Sigmoid colon (tissue), 7 donors: ENCODE data around the gene KIAA1549. TPM values are rescaled to one million over a fixed set of nuclear protein-coding genes. Genes with fewer than 3 reads are reported as not detected.

Experiments
- DNase-seq: peaks from one replicate; pipeline ENCODE4 v3.0.0-alpha.2; 2019
- H3K27ac ChIP-seq, 4 donors: fragments of 200-600 bp; sonication (generic); one replicate each; pipeline ENCODE4 v1.5.1; 2016 to 2019; ENCODE audit warnings: mild to moderate bottlenecking in 1 of 4
- H3K27me3 ChIP-seq, 3 donors: fragments of 200-600 bp; sonication (generic); one replicate each; pipeline ENCODE4 v1.5.1; 2019; ENCODE audit warnings: mild to moderate bottlenecking in 1 of 3
- H3K36me3 ChIP-seq, 4 donors: fragments of 200-600 bp; sonication (generic); one replicate each; pipeline ENCODE4 v1.5.1; 2016 to 2019
- H3K4me1 ChIP-seq, 4 donors: fragments of 200-600 bp; sonication (generic); one replicate each; pipeline ENCODE4 v1.5.1; 2017 to 2019
- H3K4me3 ChIP-seq, 4 donors: fragments of 200-600 bp; sonication (generic); one replicate each; pipeline ENCODE4 v1.5.1; 2017 to 2019; ENCODE audit warnings: mild to moderate bottlenecking in 2 of 4, moderate library complexity in 1 of 4
- H3K9me3 ChIP-seq, 4 donors: fragments of 200-600 bp in 3 of 4; sonication (generic) in 3 of 4; one replicate each; pipeline versions ENCODE4 v1.5.1 to v1.6.1; 2013 to 2019
- EP300 ChIP-seq, 4 donors: sonication (generic); formaldehyde crosslinking; IDR thresholded peaks; one replicate each; pipeline ENCODE4 v1.6.1; 2017; ENCODE audit warnings: antibody characterized with exemption in 4 of 4
- POLR2A ChIP-seq, 2 donors: fragments of 450-650 bp; IDR thresholded peaks; one replicate each; pipeline ENCODE4 v1.6.1; 2016; ENCODE audit warnings: antibody characterized with exemption in 2 of 2, mild to moderate bottlenecking in 2 of 2, moderate library complexity in 2 of 2
- POLR2AphosphoS5 ChIP-seq, 4 donors: sonication (generic); formaldehyde crosslinking; IDR thresholded peaks; one replicate each; pipeline ENCODE4 v1.6.1; 2017; ENCODE audit warnings: antibody characterized with exemption in 4 of 4
- WGBS, 2 donors: extraction: QIAGEN DNeasy Blood & Tissue Kit; methylation state at CpG; one replicate each; pipeline ENCODE4 v1.1.7; 2013; 5-methylcytosine and 5-hydroxymethylcytosine counted together
- intact Hi-C: fragments of 100-400 bp; cut with DNase I; formaldehyde crosslinking; loops from one replicate; pipeline ENCODE4 v1.15.1; 2023
- polyA plus RNA-seq, 3 donors: library from polyadenylated mRNA; stranded (reverse); fragments of 200-250 nt; gene quantifications; one replicate each; pipeline ENCODE4 v1.2.3, GENCODE V29; 2013
- total RNA-seq, 4 donors: library from RNA; depleted of rRNA; stranded (reverse); fragments of >200 nt; gene quantifications; one replicate each; pipeline ENCODE4 v1.1.0, GENCODE V29; 2016
- TF ChIP-seq, protein P1 (sequence below), 4 experiments: fragments of 450-650 bp in 3 of 4; fragments of 200-600 bp in 1 of 4; IDR thresholded peaks; one replicate each; pipeline ENCODE4 v1.5.1; 2016 to 2019; ENCODE audit warnings: antibody characterized with exemption in 4 of 4, mild to moderate bottlenecking in 3 of 4, moderate library complexity in 2 of 4
- donor health status: healthy with polysubstance abuse.
- donor health status: Bipolar disorder and iron deficiency.
- donor health status: healthy.

The KIAA1549 gene
- total and polyA plus RNA-seq, 7 donors: under 0.01 to 3.0 (median 1.1) TPM

GRCh38 chr7:138881579-138882188 is 99.5 kb downstream of the KIAA1549 start:
- Histone ChIP-seq H3K4me1 (no peaks in the 10 kb centered on the region), H3K9me3 (no peaks in the 10 kb centered on the region), H3K27ac (no peak overlapping the region), H3K27me3 (no peaks in the 10 kb centered on the region), H3K36me3 (no peaks in the 10 kb centered on the region), H3K4me3 (no peak overlapping the region)
- no peak for DNase-seq
- WGBS, 2 donors: 71 to 81% methylated on average over 6 of the region's 6 CpGs
- intact Hi-C loops: no loop called here
- TF ChIP-seq POLR2A (IDR thresholded peaks at IDR 0.05) (no peak), EP300 (IDR thresholded peaks at IDR 0.05) (no peak), POLR2AphosphoS5 (IDR thresholded peaks at IDR 0.05) (no peak)
- TF ChIP-seq, protein P1, sequence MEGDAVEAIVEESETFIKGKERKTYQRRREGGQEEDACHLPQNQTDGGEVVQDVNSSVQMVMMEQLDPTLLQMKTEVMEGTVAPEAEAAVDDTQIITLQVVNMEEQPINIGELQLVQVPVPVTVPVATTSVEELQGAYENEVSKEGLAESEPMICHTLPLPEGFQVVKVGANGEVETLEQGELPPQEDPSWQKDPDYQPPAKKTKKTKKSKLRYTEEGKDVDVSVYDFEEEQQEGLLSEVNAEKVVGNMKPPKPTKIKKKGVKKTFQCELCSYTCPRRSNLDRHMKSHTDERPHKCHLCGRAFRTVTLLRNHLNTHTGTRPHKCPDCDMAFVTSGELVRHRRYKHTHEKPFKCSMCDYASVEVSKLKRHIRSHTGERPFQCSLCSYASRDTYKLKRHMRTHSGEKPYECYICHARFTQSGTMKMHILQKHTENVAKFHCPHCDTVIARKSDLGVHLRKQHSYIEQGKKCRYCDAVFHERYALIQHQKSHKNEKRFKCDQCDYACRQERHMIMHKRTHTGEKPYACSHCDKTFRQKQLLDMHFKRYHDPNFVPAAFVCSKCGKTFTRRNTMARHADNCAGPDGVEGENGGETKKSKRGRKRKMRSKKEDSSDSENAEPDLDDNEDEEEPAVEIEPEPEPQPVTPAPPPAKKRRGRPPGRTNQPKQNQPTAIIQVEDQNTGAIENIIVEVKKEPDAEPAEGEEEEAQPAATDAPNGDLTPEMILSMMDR (IDR thresholded peaks at IDR 0.05): no peak

- Histone ChIP-seq H3K4me3 (no peak overlapping the region), H3K4me1 (no peaks in the 10 kb centered on the region), H3K27me3 (no peaks in the 10 kb centered on the region), H3K9me3 (no peaks in the 10 kb centered on the region), H3K27ac (no peak overlapping the region), H3K36me3 (no peaks in the 10 kb centered on the region)
- no peak for DNase-seq
- intact Hi-C loops: no loop called here
- TF ChIP-seq, protein P1 (IDR thresholded peaks at IDR 0.05): no peak
- no peak for TF ChIP-seq POLR2A (IDR thresholded peaks at IDR 0.05)
- no peak for TF ChIP-seq EP300 (IDR thresholded peaks at IDR 0.05)
- no peak for TF ChIP-seq POLR2AphosphoS5 (IDR thresholded peaks at IDR 0.05)
- whole genome bisulfite sequencing, 2 donors: 56 to 83% methylated on average over 13 of the region's 13 CpGs
Observed at GRCh38 chr7:138880881-138881578, 100.2 kb downstream of the KIAA1549 start.

DNA sequence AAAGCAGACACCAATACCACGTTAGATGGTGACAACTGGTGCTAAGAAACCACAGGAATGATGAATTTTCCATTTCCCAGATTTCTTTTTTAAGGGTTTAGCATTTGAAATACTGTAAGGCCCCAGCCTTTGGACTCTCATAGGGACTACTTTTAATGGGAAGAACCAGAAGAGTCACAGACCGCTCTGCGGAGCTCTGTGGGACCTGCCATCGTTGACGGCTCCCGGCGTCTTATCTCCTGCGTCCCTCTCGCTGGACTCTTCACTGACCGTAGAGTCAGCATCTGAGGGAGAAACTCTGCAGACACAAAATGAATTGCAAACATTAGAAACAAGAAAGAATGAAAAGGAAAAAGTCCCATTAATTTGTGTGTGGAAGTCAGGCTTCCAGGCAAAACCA is 101.8 kb downstream of the KIAA1549 start:
- Histone ChIP-seq H3K4me1 (no peaks in the 10 kb centered on the region), H3K36me3 (no peaks in the 10 kb centered on the region), H3K27ac (no peak overlapping the region), H3K4me3 (no peak overlapping the region), H3K27me3 (no peaks in the 10 kb centered on the region), H3K9me3 (no peaks in the 10 kb centered on the region)
- intact Hi-C loops: no loop called here
- DNase-seq: no peak
- 92 to 93% methylated on average over 10 of the region's 10 CpGs for WGBS, 2 donors
- TF ChIP-seq, protein P1 (IDR thresholded peaks at IDR 0.05): no peak
- no peak for TF ChIP-seq POLR2A (IDR thresholded peaks at IDR 0.05)
- no peak for TF ChIP-seq EP300 (IDR thresholded peaks at IDR 0.05)
- TF ChIP-seq POLR2AphosphoS5 (IDR thresholded peaks at IDR 0.05): no peak

GRCh38 chr7:138878856-138879255 is 102.3 kb downstream of the KIAA1549 start:
- Histone ChIP-seq H3K9me3 (no peaks in the 10 kb centered on the region), H3K27ac (no peak overlapping the region), H3K4me1 (no peaks in the 10 kb centered on the region), H3K4me3 (no peak overlapping the region), H3K27me3 (no peaks in the 10 kb centered on the region), H3K36me3 (no peaks in the 10 kb centered on the region)
- intact Hi-C loops: no loop called here
- TF ChIP-seq, protein P1 (IDR thresholded peaks at IDR 0.05): no peak
- TF ChIP-seq POLR2A (IDR thresholded peaks at IDR 0.05) (no peak), EP300 (IDR thresholded peaks at IDR 0.05) (no peak), POLR2AphosphoS5 (IDR thresholded peaks at IDR 0.05) (no peak)
- DNase-seq: no peak
